K562 (cell line): ENCODE data around the gene FOXO3. TPM values are rescaled to one million over a fixed set of nuclear protein-coding genes. Genes with fewer than 3 reads are reported as not detected.

Experiments used
- BCOR ChIP-seq: fragments of 450-650 bp; IDR thresholded peaks from 2 replicates; pipeline ENCODE4 v1.6.1; 2016
- BHLHE40 ChIP-seq: IDR thresholded peaks from 2 replicates; pipeline ENCODE4 v1.6.1; 2011; ENCODE audit warnings: low read length, improper control_type of control experiment
- BRD4 ChIP-seq: fragments of 200-600 bp; sonication (generic); IDR thresholded peaks from 2 replicates; pipeline ENCODE4 v1.6.1; 2017; ENCODE audit warnings: inconsistent platforms
- CBFA2T3 ChIP-seq: fragments of 450-650 bp; IDR thresholded peaks from 2 replicates; pipeline ENCODE4 v1.6.1; 2017
- KAT2B ChIP-seq: IDR thresholded peaks from one replicate; pipeline ENCODE4 v1.6.1; 2012; ENCODE audit warnings: low read depth, mild to moderate bottlenecking, control low read depth, inconsistent platforms, low read length, moderate library complexity
- MECOM ChIP-seq: fragments of 250-450 bp; sonication (Bioruptor Pico); IDR thresholded peaks from 2 replicates; pipeline ENCODE4 v1.8.0; 2022; ENCODE audit warnings: inconsistent platforms
- NELFE ChIP-seq: IDR thresholded peaks from 2 replicates; pipeline ENCODE4 v1.6.1; 2011; ENCODE audit warnings: mild to moderate bottlenecking; ENCODE audit not compliant: insufficient read depth, insufficient read length
- NFXL1 ChIP-seq: fragments of 450-650 bp; formaldehyde crosslinking; IDR thresholded peaks from 2 replicates; pipeline ENCODE4 v1.4.0; 2021; ENCODE audit warnings: mild to moderate bottlenecking
- SMARCA4 ChIP-seq: fragments of 450-650 bp; IDR thresholded peaks from 2 replicates; pipeline ENCODE4 v1.6.1; 2016
- TGIF2 ChIP-seq: sonication (generic); formaldehyde crosslinking; IDR thresholded peaks from 2 replicates; pipeline ENCODE4 v1.8.1; 2022; ENCODE audit warnings: mild to moderate bottlenecking, missing genetic modification reagents, moderate library complexity
- U2AF1 ChIP-seq: fragments of 200-400 bp; formaldehyde crosslinking; optimal IDR thresholded peaks from 2 replicates; pipeline ENCODE3; 2017; ENCODE audit warnings: mild to moderate bottlenecking, low read depth, low read length, moderate library complexity
- ZEB2 ChIP-seq: fragments of 450-650 bp; IDR thresholded peaks from 2 replicates; pipeline ENCODE4 v1.6.1; 2016
- ZKSCAN1 ChIP-seq: fragments of 150-350 bp; IDR thresholded peaks from 2 replicates; pipeline ENCODE4 v1.6.1; 2016; ENCODE audit warnings: low read depth, low read length
- ZKSCAN3 ChIP-seq: fragments of 250-450 bp; sonication (Bioruptor Pico); IDR thresholded peaks from 2 replicates; pipeline ENCODE4 v1.4.0; 2020
- ZKSCAN8 ChIP-seq: fragments of 200-800 bp; sonication (Bioruptor generic); IDR thresholded peaks from 2 replicates; pipeline ENCODE4 v1.6.1; 2016; ENCODE audit warnings: missing genetic modification characterization, missing compliant biosample characterization
- ZNF121 ChIP-seq: sonication (generic); formaldehyde crosslinking; conservative IDR thresholded peaks from 2 replicates; pipeline ENCODE4 v1.8.0; 2022; ENCODE audit warnings: missing genetic modification reagents
- ZNF239 ChIP-seq: fragments of 250-450 bp; sonication (Bioruptor Pico); IDR thresholded peaks from 2 replicates; pipeline ENCODE4 v1.4.0; 2020; ENCODE audit warnings: mild to moderate bottlenecking
- polyA plus RNA-seq, 8 experiments: library from polyadenylated mRNA; depleted of rRNA in 4 of 8; stranded (reverse) in 5 of 8; unstranded in 3 of 8; fragments of >200 nt; fragmentation: Nextera tagmentation in 2 of 8; fragmentation: Illumina TruSeq in 1 of 8; extraction: Ambion mirVana in 2 of 8; extraction: Trizol in 1 of 8; gene quantifications; 2 replicates each; pipeline versions ENCODE4 v1.2.1 to v1.2.3, GENCODE V29; 2011 to 2014; ENCODE audit warnings: inconsistent platforms in 1 of 8, missing spikeins in 1 of 8
- total RNA-seq, 7 experiments: library from RNA; depleted of rRNA in 6 of 7; stranded (reverse); fragments of >200 nt in 6 of 7; fragmentation: Illumina TruSeq in 2 of 7; extraction: Trizol in 2 of 7; gene quantifications; 2 replicates each; pipeline versions ENCODE4 v1.2.1 to v1.2.3, GENCODE V29; 2011 to 2021; ENCODE audit warnings: low replicate concordance in 1 of 7
- TF ChIP-seq, protein P1 (sequence below): fragments of 450-650 bp; IDR thresholded peaks from 2 replicates; pipeline ENCODE4 v1.6.1; 2014; ENCODE audit warnings: low read depth, mild to moderate bottlenecking, moderate library complexity, borderline replicate concordance
- TF ChIP-seq, protein P2 (sequence below): conservative IDR thresholded peaks from 2 replicates; pipeline ENCODE4 v1.6.1; 2011; ENCODE audit warnings: low read depth, mild to moderate bottlenecking, low read length; ENCODE audit not compliant: control insufficient read depth
- TF ChIP-seq, protein P3 (sequence below): fragments of 250-450 bp; sonication (Bioruptor Pico); IDR thresholded peaks from 2 replicates; pipeline ENCODE4 v1.4.0; 2020; ENCODE audit warnings: mild to moderate bottlenecking
- TF ChIP-seq, protein P4 (sequence below): fragments of 200-800 bp; sonication (Bioruptor generic); IDR thresholded peaks from 2 replicates; pipeline ENCODE4 v1.6.1; 2016; ENCODE audit warnings: missing genetic modification characterization, missing compliant biosample characterization

FOXO3 gene
- total and polyA plus RNA-seq, 9 of the 15 experiments (the other 6 are each of a cell fraction or from before 2014, with no cell fraction given), result 3.0 to 14.6 (median 6.0) TPM

DNA sequence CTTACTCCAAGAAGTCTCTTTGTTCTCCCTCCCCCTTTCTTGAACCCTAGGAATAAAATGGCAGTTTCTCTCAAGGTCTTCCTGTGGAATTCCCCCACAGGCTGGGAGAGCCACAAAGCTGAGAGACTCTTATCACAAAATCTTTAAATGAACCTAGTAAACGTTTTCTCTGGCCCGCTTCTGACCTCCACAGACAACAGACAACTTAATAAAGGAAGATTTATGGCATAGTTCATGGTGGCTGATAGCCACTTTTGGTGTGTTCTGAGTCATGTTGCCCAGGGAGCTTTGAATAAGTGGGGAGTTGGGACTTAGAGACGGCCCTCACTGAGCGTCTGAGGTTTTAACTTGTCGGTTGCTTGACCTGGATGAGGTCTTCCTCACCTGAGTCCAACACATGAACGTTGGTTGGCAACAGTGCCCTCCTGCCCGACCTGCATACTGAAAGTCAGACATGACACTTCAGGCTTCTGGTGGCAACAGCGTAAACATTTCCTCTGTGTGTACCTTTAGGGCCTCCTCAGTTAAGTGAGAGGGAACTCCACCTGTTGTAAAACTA, 124.1 kb downstream of the FOXO3 start (continued):
- TF ChIP-seq, protein P1, sequence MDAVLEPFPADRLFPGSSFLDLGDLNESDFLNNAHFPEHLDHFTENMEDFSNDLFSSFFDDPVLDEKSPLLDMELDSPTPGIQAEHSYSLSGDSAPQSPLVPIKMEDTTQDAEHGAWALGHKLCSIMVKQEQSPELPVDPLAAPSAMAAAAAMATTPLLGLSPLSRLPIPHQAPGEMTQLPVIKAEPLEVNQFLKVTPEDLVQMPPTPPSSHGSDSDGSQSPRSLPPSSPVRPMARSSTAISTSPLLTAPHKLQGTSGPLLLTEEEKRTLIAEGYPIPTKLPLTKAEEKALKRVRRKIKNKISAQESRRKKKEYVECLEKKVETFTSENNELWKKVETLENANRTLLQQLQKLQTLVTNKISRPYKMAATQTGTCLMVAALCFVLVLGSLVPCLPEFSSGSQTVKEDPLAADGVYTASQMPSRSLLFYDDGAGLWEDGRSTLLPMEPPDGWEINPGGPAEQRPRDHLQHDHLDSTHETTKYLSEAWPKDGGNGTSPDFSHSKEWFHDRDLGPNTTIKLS, result no peak
- TF ChIP-seq ZKSCAN8 (CRISPR knock-in tag), result no peak
- TF ChIP-seq MECOM (CRISPR knock-in tag), result no peak
- 0 out of 2 replicates have a peak, but pooled peaks have one; percentile 44 for TF ChIP-seq ZEB2
- TF ChIP-seq, protein P2, sequence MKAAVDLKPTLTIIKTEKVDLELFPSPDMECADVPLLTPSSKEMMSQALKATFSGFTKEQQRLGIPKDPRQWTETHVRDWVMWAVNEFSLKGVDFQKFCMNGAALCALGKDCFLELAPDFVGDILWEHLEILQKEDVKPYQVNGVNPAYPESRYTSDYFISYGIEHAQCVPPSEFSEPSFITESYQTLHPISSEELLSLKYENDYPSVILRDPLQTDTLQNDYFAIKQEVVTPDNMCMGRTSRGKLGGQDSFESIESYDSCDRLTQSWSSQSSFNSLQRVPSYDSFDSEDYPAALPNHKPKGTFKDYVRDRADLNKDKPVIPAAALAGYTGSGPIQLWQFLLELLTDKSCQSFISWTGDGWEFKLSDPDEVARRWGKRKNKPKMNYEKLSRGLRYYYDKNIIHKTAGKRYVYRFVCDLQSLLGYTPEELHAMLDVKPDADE, result no peak
- no peak for TF ChIP-seq BCOR
- TF ChIP-seq ZNF239, result no peak
- no peak for TF ChIP-seq KAT2B
- no peak for TF ChIP-seq NFXL1 (CRISPR knock-in tag)
- TF ChIP-seq ZNF121 (CRISPR knock-in tag), result no peak
- TF ChIP-seq SMARCA4, result peak; percentile 81; the same call in 1 of the 2 replicates
- TF ChIP-seq BRD4, result no peak
- TF ChIP-seq, protein P3, sequence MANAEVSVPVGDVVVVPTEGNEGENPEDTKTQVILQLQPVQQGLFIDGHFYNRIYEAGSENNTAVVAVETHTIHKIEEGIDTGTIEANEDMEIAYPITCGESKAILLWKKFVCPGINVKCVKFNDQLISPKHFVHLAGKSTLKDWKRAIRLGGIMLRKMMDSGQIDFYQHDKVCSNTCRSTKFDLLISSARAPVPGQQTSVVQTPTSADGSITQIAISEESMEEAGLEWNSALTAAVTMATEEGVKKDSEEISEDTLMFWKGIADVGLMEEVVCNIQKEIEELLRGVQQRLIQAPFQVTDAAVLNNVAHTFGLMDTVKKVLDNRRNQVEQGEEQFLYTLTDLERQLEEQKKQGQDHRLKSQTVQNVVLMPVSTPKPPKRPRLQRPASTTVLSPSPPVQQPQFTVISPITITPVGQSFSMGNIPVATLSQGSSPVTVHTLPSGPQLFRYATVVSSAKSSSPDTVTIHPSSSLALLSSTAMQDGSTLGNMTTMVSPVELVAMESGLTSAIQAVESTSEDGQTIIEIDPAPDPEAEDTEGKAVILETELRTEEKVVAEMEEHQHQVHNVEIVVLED, result no peak
- TF ChIP-seq, protein P4, sequence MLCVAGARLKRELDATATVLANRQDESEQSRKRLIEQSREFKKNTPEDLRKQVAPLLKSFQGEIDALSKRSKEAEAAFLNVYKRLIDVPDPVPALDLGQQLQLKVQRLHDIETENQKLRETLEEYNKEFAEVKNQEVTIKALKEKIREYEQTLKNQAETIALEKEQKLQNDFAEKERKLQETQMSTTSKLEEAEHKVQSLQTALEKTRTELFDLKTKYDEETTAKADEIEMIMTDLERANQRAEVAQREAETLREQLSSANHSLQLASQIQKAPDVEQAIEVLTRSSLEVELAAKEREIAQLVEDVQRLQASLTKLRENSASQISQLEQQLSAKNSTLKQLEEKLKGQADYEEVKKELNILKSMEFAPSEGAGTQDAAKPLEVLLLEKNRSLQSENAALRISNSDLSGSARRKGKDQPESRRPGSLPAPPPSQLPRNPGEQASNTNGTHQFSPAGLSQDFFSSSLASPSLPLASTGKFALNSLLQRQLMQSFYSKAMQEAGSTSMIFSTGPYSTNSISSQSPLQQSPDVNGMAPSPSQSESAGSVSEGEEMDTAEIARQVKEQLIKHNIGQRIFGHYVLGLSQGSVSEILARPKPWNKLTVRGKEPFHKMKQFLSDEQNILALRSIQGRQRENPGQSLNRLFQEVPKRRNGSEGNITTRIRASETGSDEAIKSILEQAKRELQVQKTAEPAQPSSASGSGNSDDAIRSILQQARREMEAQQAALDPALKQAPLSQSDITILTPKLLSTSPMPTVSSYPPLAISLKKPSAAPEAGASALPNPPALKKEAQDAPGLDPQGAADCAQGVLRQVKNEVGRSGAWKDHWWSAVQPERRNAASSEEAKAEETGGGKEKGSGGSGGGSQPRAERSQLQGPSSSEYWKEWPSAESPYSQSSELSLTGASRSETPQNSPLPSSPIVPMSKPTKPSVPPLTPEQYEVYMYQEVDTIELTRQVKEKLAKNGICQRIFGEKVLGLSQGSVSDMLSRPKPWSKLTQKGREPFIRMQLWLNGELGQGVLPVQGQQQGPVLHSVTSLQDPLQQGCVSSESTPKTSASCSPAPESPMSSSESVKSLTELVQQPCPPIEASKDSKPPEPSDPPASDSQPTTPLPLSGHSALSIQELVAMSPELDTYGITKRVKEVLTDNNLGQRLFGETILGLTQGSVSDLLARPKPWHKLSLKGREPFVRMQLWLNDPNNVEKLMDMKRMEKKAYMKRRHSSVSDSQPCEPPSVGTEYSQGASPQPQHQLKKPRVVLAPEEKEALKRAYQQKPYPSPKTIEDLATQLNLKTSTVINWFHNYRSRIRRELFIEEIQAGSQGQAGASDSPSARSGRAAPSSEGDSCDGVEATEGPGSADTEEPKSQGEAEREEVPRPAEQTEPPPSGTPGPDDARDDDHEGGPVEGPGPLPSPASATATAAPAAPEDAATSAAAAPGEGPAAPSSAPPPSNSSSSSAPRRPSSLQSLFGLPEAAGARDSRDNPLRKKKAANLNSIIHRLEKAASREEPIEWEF (CRISPR knock-in tag), result no peak
- TF ChIP-seq TGIF2 (CRISPR knock-in tag), result no peak
- no peak for TF ChIP-seq NELFE
- no peak for TF ChIP-seq ZKSCAN3 (CRISPR knock-in tag)
- peak; percentile 41; the same call in 1 of the 2 replicates for TF ChIP-seq CBFA2T3
- TF ChIP-seq ZKSCAN1, result no peak
- no peak for TF ChIP-seq U2AF1
- TF ChIP-seq BHLHE40, result 0 out of 2 replicates have a peak, but pooled peaks have one; percentile 22
